H9 (cell line): ENCODE results near the gene GPR143. TPM values are rescaled to one million over a fixed set of nuclear protein-coding genes. Genes with fewer than 3 reads are reported as not detected.
A peak's percentile ranks its signal among the peaks of the same experiment; 100 is the strongest.

Experiments used
- DNase-seq: peaks from one replicate; pipeline ENCODE4 v3.0.0-alpha.2; 2017
- H2AFZ ChIP-seq: one replicate; pipeline ENCODE4 v1.6.1; 2013; ENCODE audit warnings: mild to moderate bottlenecking, low read length, control low read depth, moderate library complexity
- H2AK5ac ChIP-seq: 2 replicates; pipeline ENCODE4 v1.6.1; 2013; ENCODE audit warnings: low read length, control low read depth, mixed read lengths; ENCODE audit not compliant: insufficient read length
- H2BK120ac ChIP-seq: one replicate; pipeline ENCODE4 v1.6.1; 2013; ENCODE audit warnings: low read depth, mild to moderate bottlenecking, low read length, control low read depth, inconsistent platforms; ENCODE audit not compliant: poor library complexity, severe bottlenecking
- H2BK12ac ChIP-seq: 2 replicates; pipeline ENCODE4 v1.6.1; 2013; ENCODE audit warnings: low read length, control low read depth, mixed read lengths, low read depth; ENCODE audit not compliant: insufficient read length
- H2BK15ac ChIP-seq: 2 replicates; pipeline ENCODE4 v1.6.1; 2013; ENCODE audit warnings: low read depth, low read length, control low read depth
- H2BK20ac ChIP-seq: one replicate; pipeline ENCODE4 v1.6.1; 2013; ENCODE audit warnings: low read depth, mild to moderate bottlenecking, low read length, control low read depth, inconsistent platforms; ENCODE audit not compliant: poor library complexity, severe bottlenecking
- H2BK5ac ChIP-seq: 2 replicates; pipeline ENCODE4 v1.6.1; 2013; ENCODE audit warnings: low read length, control low read depth, mixed read lengths; ENCODE audit not compliant: insufficient read length
- H3K14ac ChIP-seq: 2 replicates; pipeline ENCODE4 v1.6.1; 2013; ENCODE audit warnings: low read length, control low read depth; ENCODE audit not compliant: insufficient read depth
- H3K18ac ChIP-seq: 2 replicates; pipeline ENCODE4 v1.6.1; 2013; ENCODE audit warnings: low read depth, mild to moderate bottlenecking, mixed read lengths, low read length, control low read depth; ENCODE audit not compliant: insufficient read length
- H3K23ac ChIP-seq: 2 replicates; pipeline ENCODE4 v1.6.1; 2013; ENCODE audit warnings: low read length, control low read depth, mixed read lengths, low read depth; ENCODE audit not compliant: insufficient read length
- H3K23me2 ChIP-seq: 2 replicates; pipeline ENCODE4 v1.6.1; 2013; ENCODE audit warnings: low read depth, mild to moderate bottlenecking, mixed read lengths, low read length, control low read depth; ENCODE audit not compliant: insufficient read length, poor library complexity, severe bottlenecking
- H3K27ac ChIP-seq: 2 replicates; pipeline ENCODE4 v1.5.1; 2013; ENCODE audit warnings: low read length, control low read depth, mixed read lengths, low read depth; ENCODE audit not compliant: insufficient read length
- H3K27me3 ChIP-seq: 2 replicates; pipeline ENCODE4 v1.6.1; 2013; ENCODE audit warnings: low read length, control low read depth, inconsistent platforms; ENCODE audit not compliant: insufficient read depth
- H3K4ac ChIP-seq: 2 replicates; pipeline ENCODE4 v1.6.1; 2013; ENCODE audit warnings: low read depth, mild to moderate bottlenecking, control low read depth, inconsistent platforms, low read length, moderate library complexity
- H3K4me1 ChIP-seq: 2 replicates; pipeline ENCODE4 v1.6.1; 2013; ENCODE audit warnings: low read length, control low read depth, inconsistent platforms; ENCODE audit not compliant: insufficient read depth
- H3K4me2 ChIP-seq: 2 replicates; pipeline ENCODE4 v1.6.1; 2013; ENCODE audit warnings: low read length, control low read depth, mixed read lengths; ENCODE audit not compliant: insufficient read length, insufficient read depth
- H3K56ac ChIP-seq: 2 replicates; pipeline ENCODE4 v1.6.1; 2013; ENCODE audit warnings: low read depth, mild to moderate bottlenecking, mixed read lengths, low read length, control low read depth; ENCODE audit not compliant: insufficient read length
- H3K79me1 ChIP-seq: 2 replicates; pipeline ENCODE4 v1.6.1; 2013; ENCODE audit warnings: low read depth, mild to moderate bottlenecking, moderate library complexity, low read length, control low read depth, inconsistent platforms; ENCODE audit not compliant: insufficient read depth, poor library complexity, severe bottlenecking
- H3K79me2 ChIP-seq: 2 replicates; pipeline ENCODE4 v1.6.1; 2013; ENCODE audit warnings: low read length, control low read depth, inconsistent platforms; ENCODE audit not compliant: insufficient read depth
- H3K9ac ChIP-seq: 2 replicates; pipeline ENCODE4 v1.6.1; 2013; ENCODE audit warnings: low read length, control low read depth, mixed read lengths; ENCODE audit not compliant: insufficient read length; ENCODE audit errors: extremely low read depth
- H3K9me3 ChIP-seq: one replicate; pipeline ENCODE4 v1.6.1; 2013; ENCODE audit warnings: low read depth, low read length, inconsistent platforms; ENCODE audit not compliant: control insufficient read depth
- H3T11ph ChIP-seq: one replicate; pipeline ENCODE4 v1.6.1; 2013; ENCODE audit warnings: mild to moderate bottlenecking, low read length, control low read depth, inconsistent platforms
- H4K20me1 ChIP-seq: one replicate; pipeline ENCODE4 v1.6.1; 2013; ENCODE audit not compliant: control insufficient read depth, insufficient read length, insufficient read depth
- H4K5ac ChIP-seq: 2 replicates; pipeline ENCODE4 v1.6.1; 2013; ENCODE audit warnings: low read depth, mild to moderate bottlenecking, mixed read lengths, low read length, control low read depth; ENCODE audit not compliant: insufficient read length
- H4K8ac ChIP-seq: replicated peaks from 2 replicates; pipeline ENCODE4 v1.6.1; 2013; ENCODE audit warnings: low read length, control low read depth, mixed read lengths, low read depth; ENCODE audit not compliant: insufficient read length
- H4K91ac ChIP-seq: 2 replicates; pipeline ENCODE4 v1.6.1; 2013; ENCODE audit warnings: low read depth, mild to moderate bottlenecking, moderate library complexity, mixed read lengths, low read length, control low read depth; ENCODE audit not compliant: insufficient read length
- H3K27ac Mint-ChIP-seq, 3 experiments: 2 replicates in 2 of 3; 3 replicates in 1 of 3; pipeline ENCODE4 v1.8.0; 2020 to 2021; ENCODE audit warnings: mixed read lengths in 3 of 3, mild to moderate bottlenecking in 1 of 3, moderate library complexity in 1 of 3
- H3K27me3 Mint-ChIP-seq: 2 replicates; pipeline ENCODE4 v1.8.0; 2021; ENCODE audit warnings: low read depth, mild to moderate bottlenecking, moderate library complexity, mixed read lengths
- H3K36me3 Mint-ChIP-seq, 3 experiments: 2 replicates in 2 of 3; 3 replicates in 1 of 3; pipeline ENCODE4 v1.8.0; 2020 to 2021; ENCODE audit warnings: low read depth in 3 of 3, mixed read lengths in 3 of 3; ENCODE audit not compliant: insufficient read depth in 1 of 3
- H3K4me1 Mint-ChIP-seq, 2 experiments: 2 replicates each; pipeline ENCODE4 v1.8.0; 2020; ENCODE audit warnings: mixed read lengths in 2 of 2
- H3K4me3 Mint-ChIP-seq, 2 experiments: 2 replicates in 1 of 2; 3 replicates in 1 of 2; pipeline ENCODE4 v1.8.0; 2020 to 2021; ENCODE audit warnings: mild to moderate bottlenecking in 2 of 2, mixed read lengths in 2 of 2, moderate library complexity in 1 of 2
- H3K9me3 Mint-ChIP-seq, 2 experiments: 2 replicates in 1 of 2; 3 replicates in 1 of 2; pipeline ENCODE4 v1.8.0; 2020; ENCODE audit warnings: mild to moderate bottlenecking in 2 of 2, mixed read lengths in 2 of 2, moderate library complexity in 1 of 2
- CTCF ChIP-seq: fragments of 200-600 bp; sonication (generic); conservative IDR thresholded peaks from 3 replicates; pipeline ENCODE4 v1.8.0; 2021; ENCODE audit warnings: antibody characterized with exemption, mild to moderate bottlenecking
- WGBS: extraction: QIAGEN DNeasy Blood & Tissue Kit; methylation state at CpG from one replicate; pipeline ENCODE4 v1.1.7; 2013; ENCODE audit warnings: missing lambda C conversion rate, low lambda C conversion rate, mixed read lengths; ENCODE audit not compliant: insufficient read length; ENCODE audit errors: extremely low coverage; 5-methylcytosine and 5-hydroxymethylcytosine counted together
- total RNA-seq: library from RNA; stranded (reverse); gene quantifications from 2 replicates; pipeline ENCODE4 v1.2.1, GENCODE V29; 2021

GPR143 gene
- total RNA-seq, 1 experiment from 2014 or later, result 7.1 TPM

GRCh38 chrX:9797384-9798360 is 32.0 kb upstream of the GPR143 start:
- no peak overlapping the region for H4K91ac ChIP-seq
- no CpG with 5 or more reads among the region's 11 CpGs for WGBS
- no peaks in the 10 kb centered on the region for H3K27me3 ChIP-seq
- H3K27me3 Mint-ChIP-seq, result no peaks in the 10 kb centered on the region; the same call in 1 of the 2 replicates
- no peak overlapping the region for H2BK20ac ChIP-seq
- TF ChIP-seq CTCF, result no peak
- no peak overlapping the region for H3K14ac ChIP-seq
- no peak overlapping the region for H2AK5ac ChIP-seq
- H3T11ph ChIP-seq, result no peak overlapping the region
- H2BK15ac ChIP-seq, result no peak overlapping the region
- peak overlapping the region in 1 of 2 experiments; percentile 53; a peak in 4 of 5 replicates for H3K4me3 Mint-ChIP-seq
- no peak overlapping the region for H2BK120ac ChIP-seq
- H3K27ac Mint-ChIP-seq, result peak overlapping the region; percentile 55 to 89 (median 85); a peak in 5 of 7 replicates
- H3K4me2 ChIP-seq, result no peak overlapping the region
- H3K9me3 Mint-ChIP-seq, result peaks cover 45 to 52% of the 10 kb centered on the region in 2 experiments
- no peak overlapping the region for H3K23ac ChIP-seq
- no peak overlapping the region for H3K18ac ChIP-seq
- H3K79me1 ChIP-seq, result peaks cover 8% of the 10 kb centered on the region
- H4K8ac ChIP-seq, result no peak overlapping the region
- no peak overlapping the region for H2AFZ ChIP-seq
- peaks cover 14 to 36% of the 10 kb centered on the region in 2 experiments for H3K4me1 Mint-ChIP-seq
- peaks cover 18% of the 10 kb centered on the region; the same call in 1 of the 2 replicates for H3K79me2 ChIP-seq
- peaks cover 14 to 27% (median 20%) of the 10 kb centered on the region in 3 experiments for H3K36me3 Mint-ChIP-seq
- H2BK12ac ChIP-seq, result no peak overlapping the region
- no peaks in the 10 kb centered on the region for H3K23me2 ChIP-seq
- H3K56ac ChIP-seq, result no peak overlapping the region
- no peak for DNase-seq
- peaks cover 3% of the 10 kb centered on the region for H4K20me1 ChIP-seq
- no peak overlapping the region for H3K27ac ChIP-seq
- H3K9me3 ChIP-seq, result no peaks in the 10 kb centered on the region
- H2BK5ac ChIP-seq, result no peak overlapping the region
- H3K4ac ChIP-seq, result no peak overlapping the region
- H3K9ac ChIP-seq, result no peak overlapping the region
- H3K4me1 ChIP-seq, result peaks cover 11% of the 10 kb centered on the region; the same call in 1 of the 2 replicates
- H4K5ac ChIP-seq, result no peak overlapping the region
